PC-9 (cell line): ENCODE results near the gene CKMT1A.
"Not testable (repeated sequence)": the region's sequence is repeated elsewhere in the genome, so short reads cannot be mapped to it uniquely, and the experiment has no call there.

Source experiments
- CTCF ChIP-seq: fragments of 200-600 bp; sonication (generic); conservative IDR thresholded peaks from 2 replicates; pipeline ENCODE4 v1.6.1; 2017; ENCODE audit warnings: mixed run types, antibody characterized with exemption, mild to moderate bottlenecking, moderate library complexity
- EZH2 ChIP-seq: fragments of 200-600 bp; sonication (generic); IDR thresholded peaks from 2 replicates; pipeline ENCODE4 v1.8.0; 2017; ENCODE audit warnings: antibody characterized with exemption, low read depth

- TF ChIP-seq CTCF, EZH2: not testable (repeated sequence)
Measured at GRCh38 chr15:43649430-43649926, 44.2 kb upstream of the CKMT1A start.
